GM19397 (cell line): ENCODE results near the gene PRDM16.

Experiments
- ATAC-seq: cut with Tn5 transposase; IDR thresholded peaks from one replicate; pipeline ENCODE4 v1.9.1; 2021; ENCODE audit warnings: mild to moderate bottlenecking, moderate library complexity; ENCODE audit not compliant: unreplicated experiment

Gene PRDM16

GRCh38 chr1:3032371-3033039 lies 36.5 kb upstream of the PRDM16 start:
- ATAC-seq = no peak

GRCh38 chr1:3033040-3033789 lies 35.8 kb upstream of the PRDM16 start:
- no peak for ATAC-seq

- ATAC-seq = no peak
Measured at GRCh38 chr1:3033790-3034090, 35.3 kb upstream of the PRDM16 start.

DNA sequence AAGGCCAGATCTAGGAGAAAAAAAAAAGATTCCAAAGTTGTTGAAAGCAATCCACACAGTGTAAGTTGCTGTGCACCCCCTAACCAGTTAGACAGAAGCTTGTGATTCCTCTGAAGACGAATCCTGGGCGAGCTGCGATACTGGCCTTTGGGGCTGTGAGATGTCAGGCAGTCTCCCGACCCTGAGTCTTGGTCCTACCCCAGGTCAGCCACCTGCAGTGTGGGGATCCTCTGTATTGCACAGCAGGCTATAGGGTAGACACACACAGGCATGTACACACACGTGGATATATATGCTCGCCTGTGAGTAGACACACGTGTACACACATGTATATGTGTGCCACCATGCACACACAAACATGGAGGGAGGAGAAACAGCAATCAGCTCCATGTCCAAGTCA lies 34.8 kb upstream of the PRDM16 start:
- ATAC-seq = no peak

- ATAC-seq = no peak
Measured at GRCh38 chr1:3034728-3035562, 34.1 kb upstream of the PRDM16 start.

DNA sequence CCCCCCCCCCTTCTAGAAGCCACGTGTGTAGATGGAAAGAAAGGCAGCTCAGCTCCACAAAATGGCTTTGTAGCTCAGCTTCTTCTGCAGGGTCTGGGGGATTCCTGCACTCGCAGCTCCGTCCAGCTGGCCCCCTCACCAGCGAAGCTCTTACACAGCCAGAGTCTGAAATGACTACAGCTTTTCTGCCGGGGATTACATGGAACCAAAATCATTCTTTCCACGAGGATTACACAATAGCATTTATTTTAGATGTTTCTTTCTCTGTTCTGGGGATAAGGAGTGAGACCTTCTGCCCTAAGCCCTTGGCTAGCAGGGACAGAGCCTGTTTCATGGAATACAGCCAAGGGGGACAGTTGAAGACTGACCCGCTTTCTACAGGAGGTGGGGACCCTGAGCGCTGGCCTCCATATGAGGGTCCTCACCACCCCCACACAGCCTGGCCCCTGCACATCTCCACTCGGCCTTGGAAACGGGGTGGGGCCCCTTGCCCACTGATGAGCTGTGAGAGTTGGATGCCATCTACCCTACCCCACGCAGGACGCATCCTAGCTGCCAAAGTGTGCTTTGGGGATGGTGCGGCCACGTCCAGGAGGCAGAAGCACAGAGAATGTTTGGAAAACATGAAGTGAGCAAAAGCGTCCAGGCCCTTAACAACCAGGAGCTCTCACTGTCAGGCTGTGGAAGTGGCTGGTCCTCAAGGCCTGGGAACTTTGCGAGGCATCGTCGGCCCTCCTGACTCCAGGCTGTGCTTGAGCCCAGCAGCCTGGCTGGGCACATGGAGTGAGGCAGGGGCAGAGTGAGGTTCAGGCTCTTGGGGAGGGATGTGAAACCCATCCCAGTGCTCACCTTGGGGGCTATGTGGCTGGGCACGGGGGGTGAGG lies 33.2 kb upstream of the PRDM16 start:
- no peak for ATAC-seq

DNA sequence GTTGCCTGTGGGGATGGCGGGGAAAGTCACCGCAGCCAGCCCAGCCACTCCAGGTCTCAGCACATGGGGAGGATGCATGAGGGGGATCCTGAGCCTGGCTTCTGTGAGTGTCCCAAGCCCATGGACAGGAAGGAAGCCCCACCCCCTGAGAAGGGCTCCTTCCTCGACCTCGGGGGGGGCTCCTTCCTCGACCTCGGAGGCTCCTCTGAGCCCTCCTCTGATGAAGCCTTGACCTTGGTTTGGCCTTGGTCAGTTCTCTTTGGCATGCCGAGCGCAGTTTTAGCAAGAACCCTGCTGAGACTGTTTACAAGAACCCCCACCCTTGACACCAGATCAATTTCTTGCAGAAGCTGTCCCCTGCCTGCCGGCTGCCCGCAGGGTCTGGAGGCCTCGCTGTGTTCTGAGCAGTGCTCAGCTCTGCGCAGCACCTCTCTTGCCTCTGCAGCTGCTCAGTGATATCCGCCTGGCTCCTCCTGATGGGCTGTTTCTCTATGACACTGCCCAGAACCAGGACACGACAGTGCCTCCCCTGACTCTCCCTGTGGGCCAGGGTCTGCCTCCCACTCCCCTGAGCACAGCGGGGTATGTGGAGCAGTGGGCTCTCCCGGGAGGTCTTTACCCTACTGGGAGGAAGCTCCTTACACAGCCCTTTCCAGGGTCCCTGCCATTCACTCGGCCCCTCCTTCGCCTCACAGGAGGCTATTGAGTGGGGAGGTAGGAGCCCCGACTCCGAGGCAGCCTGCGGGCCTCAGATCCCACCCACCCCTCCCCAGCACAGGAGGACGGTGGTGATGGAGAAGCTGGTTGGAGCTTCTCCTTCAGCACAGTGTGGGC lies 32.3 kb upstream of the PRDM16 start:
- no peak for ATAC-seq

GRCh38 chr1:3037281-3038040 lies 31.5 kb upstream of the PRDM16 start:
- no peak for ATAC-seq

- no peak for ATAC-seq
Measured at GRCh38 chr1:3038113-3038551, 30.9 kb upstream of the PRDM16 start.

DNA sequence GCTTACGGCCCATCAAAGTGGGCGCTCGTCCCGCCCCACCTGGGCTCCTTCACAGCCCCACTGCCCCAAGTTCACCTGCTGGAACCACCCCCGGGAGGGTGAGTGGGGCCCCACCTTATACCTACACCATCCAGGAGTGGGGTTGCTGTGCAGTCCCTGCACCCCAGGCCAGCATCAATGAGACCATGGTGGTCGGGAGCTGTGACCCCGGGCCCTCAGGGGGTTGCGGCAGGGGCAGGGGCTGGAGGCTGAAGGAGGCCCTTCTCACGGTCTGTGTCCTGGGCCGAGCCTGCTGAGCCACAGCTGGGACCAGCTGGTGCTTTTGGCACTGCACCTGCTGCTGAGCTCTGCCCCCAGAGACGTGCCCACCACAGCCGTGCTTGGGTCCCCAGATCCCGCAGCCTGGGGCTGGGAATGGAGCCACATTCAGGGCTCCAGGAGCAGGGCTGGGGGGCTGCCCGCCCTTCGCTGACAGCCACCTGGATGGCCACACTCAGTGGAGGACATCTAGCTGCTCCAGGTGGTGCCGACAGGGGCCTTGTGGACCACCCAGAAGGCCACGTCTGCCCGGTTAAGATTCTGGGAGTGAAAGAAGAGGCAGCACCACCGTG lies 30.3 kb upstream of the PRDM16 start:
- ATAC-seq = no peak

- ATAC-seq = no peak
Measured at GRCh38 chr1:3040004-3040403, 29.0 kb upstream of the PRDM16 start.

DNA sequence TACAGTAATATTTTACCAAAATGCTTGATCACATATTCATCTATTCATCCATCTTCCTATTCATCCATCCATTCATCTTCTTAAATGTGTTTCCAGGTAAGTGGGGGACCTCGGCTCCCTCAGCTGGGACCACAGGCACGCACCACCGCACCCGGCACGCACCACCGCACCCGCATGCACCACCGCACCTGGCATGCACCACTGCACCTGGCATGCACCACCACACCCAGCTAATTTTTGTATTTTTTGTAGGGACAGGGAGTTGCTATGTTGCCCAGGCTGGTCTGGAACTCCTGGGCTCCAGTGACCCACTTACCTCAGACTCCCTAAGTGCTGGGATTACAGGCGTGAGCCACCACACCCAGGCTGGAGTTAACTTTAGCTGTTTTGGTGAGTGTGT lies 26.5 kb upstream of the PRDM16 start:
- ATAC-seq = no peak

DNA sequence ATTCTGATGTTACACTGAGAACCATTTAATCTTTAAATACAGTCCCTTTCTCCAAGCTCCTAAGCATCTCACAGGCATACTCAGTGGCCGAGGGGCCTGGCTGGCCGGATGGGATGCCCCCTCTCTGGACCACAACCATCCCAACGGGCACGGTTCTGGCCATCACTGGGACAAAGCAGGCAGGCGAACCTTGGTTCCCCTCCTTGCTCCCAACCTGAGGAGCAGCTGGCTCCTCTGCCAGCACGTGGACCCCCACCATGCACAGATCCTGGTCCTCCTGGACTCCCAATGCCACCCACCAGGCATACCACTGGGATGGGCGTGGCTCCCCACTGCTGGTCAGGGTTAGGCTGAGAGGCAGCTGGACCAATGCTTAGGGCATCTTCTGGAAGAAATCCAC lies 19.8 kb upstream of the PRDM16 start:
- ATAC-seq = no peak

GRCh38 chr1:3049905-3050304 lies 19.1 kb upstream of the PRDM16 start:
- ATAC-seq = no peak

DNA sequence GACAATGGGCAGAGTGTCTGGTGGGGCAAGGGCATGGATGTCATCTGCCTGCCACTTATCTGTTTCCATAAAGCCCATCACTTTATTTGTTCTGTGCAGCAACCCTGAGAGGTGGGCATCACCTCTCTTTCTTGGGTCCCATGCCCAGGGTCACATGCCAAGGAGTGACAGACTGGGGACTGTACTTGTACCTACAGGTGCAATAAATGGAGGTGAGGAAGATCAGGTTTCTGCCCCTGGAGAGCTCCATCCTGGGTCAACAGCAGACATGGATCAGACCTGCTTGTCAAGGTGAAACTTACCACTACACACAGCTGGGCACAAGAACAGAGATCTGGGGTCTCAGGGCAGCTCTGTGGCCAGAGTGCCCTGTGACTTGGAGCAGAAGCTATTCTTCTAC lies 18.4 kb upstream of the PRDM16 start:
- no peak for ATAC-seq

DNA sequence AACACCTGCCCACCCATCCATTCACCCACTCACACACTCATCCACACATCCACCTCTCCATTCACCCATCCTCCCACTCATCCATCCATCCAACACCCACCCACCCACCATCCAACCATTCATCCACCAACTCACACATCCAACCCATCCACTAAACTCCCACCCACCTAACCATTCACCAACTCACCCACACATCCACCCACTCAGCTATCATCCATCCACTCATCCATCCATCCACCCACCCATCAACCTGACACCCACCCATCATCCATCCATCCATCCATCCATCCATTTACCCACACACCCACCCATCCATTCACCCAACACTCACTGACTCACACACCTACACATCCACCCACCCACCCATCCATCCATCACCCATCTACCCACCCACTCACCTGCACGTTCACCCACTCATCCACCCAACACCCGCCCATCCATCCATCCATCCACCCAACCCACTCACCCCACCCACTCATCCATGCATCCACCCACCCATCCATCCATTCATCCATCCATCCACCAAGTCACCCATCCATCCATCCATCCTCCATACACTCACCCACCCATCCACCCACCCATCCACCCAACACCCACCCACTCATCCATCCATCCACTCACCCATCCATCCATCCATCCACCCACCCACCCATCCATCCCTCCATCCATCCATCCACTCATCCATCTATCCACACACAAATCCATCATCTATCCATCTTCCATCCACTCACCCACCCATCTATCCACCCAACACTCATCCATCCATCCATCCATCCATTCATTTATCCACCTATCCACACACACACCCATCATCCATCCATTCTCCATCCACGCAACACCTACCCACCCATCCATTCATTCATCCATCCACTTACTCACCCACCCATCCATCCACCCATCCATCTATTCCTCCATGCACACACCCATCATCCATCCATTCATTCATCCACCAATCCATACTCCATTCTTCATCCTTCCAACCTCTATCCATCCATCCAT lies 17.4 kb upstream of the PRDM16 start:
- ATAC-seq = no peak

- no peak for ATAC-seq
Measured at GRCh38 chr1:3052501-3052900, 16.5 kb upstream of the PRDM16 start.
